Colonic mucosa (tissue), 4 donors: ENCODE results near the gene NPAS3. TPM values are rescaled to one million over a fixed set of nuclear protein-coding genes. Genes with fewer than 3 reads are reported as not detected.

ENCODE experiments used
- DNase-seq: peaks from one replicate; pipeline ENCODE4 v3.0.0-alpha.2; 2020
- H3K27ac ChIP-seq: fragments of 200-600 bp; one replicate; pipeline ENCODE4 v1.8.0; 2021
- H3K27me3 ChIP-seq: fragments of 200-600 bp; one replicate; pipeline ENCODE4 v1.8.0; 2021
- H3K36me3 ChIP-seq: fragments of 200-600 bp; one replicate; pipeline ENCODE4 v1.8.0; 2021
- H3K4me1 ChIP-seq: fragments of 200-600 bp; one replicate; pipeline ENCODE4 v1.8.0; 2021; ENCODE audit warnings: mild to moderate bottlenecking
- H3K4me3 ChIP-seq: fragments of 200-600 bp; one replicate; pipeline ENCODE4 v1.8.0; 2021
- H3K9ac ChIP-seq, 2 donors: one replicate each; pipeline ENCODE4 v1.7.0; 2013; ENCODE audit warnings: control low read depth in 2 of 2, low read depth in 2 of 2, low read length in 2 of 2
- H3K9me3 ChIP-seq: fragments of 200-600 bp; one replicate; pipeline ENCODE4 v1.8.0; 2021
- intact Hi-C: fragments of 100-400 bp; cut with DNase I; formaldehyde crosslinking; loops from one replicate; pipeline ENCODE4 v1.14.1; 2022
- total RNA-seq, 2 donors: library from RNA; stranded (reverse); fragmentation: NEBNext Ultra II Directional in 1 of 2; extraction: Animal tissue kit (Norgen Biotek cat#: 25700) in 1 of 2; gene quantifications; one replicate each; pipeline ENCODE4 v1.2.1, GENCODE V29; 2021
- TF ChIP-seq, protein P1 (sequence below): fragments of 200-600 bp; IDR thresholded peaks from one replicate; pipeline ENCODE4 v1.8.0; 2022; ENCODE audit warnings: antibody characterized with exemption, mild to moderate bottlenecking
- donor health status: healthy.
- donor health status: DM: no; HTN: no; CAD: no.
- donor health status: DM: no; HTN: no; CAD: no.

The NPAS3 gene
- total RNA-seq, 2 donors from 2014 or later = 0.79 to 1.6 TPM

DNA sequence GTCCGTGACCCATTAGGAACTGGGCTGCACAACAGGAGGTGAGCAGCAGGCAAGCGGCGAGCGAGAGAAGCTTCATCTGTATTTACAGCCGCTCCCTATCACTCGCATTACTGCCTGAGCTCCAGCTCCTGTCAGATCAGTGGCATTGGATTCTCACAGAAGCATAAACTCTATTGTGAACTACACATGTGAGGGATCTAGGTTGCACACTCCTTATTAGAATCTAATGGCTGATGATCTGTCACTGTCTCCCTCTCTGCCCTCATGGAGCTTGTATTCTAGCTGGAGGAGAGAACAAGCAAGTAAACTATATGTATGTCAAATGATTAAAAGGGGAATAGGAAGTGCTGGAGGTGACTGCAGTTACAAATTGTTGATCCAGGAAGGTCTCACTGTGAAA lies 533.1 kb downstream of the NPAS3 start:
- Histone ChIP-seq H3K9me3 (no peaks in the 10 kb centered on the region), H3K36me3 (no peaks in the 10 kb centered on the region), H3K27me3 (no peaks in the 10 kb centered on the region), H3K4me3 (no peak overlapping the region), H3K9ac (no peak overlapping the region), H3K27ac (no peak overlapping the region), H3K4me1 (no peaks in the 10 kb centered on the region)
- TF ChIP-seq, protein P1, sequence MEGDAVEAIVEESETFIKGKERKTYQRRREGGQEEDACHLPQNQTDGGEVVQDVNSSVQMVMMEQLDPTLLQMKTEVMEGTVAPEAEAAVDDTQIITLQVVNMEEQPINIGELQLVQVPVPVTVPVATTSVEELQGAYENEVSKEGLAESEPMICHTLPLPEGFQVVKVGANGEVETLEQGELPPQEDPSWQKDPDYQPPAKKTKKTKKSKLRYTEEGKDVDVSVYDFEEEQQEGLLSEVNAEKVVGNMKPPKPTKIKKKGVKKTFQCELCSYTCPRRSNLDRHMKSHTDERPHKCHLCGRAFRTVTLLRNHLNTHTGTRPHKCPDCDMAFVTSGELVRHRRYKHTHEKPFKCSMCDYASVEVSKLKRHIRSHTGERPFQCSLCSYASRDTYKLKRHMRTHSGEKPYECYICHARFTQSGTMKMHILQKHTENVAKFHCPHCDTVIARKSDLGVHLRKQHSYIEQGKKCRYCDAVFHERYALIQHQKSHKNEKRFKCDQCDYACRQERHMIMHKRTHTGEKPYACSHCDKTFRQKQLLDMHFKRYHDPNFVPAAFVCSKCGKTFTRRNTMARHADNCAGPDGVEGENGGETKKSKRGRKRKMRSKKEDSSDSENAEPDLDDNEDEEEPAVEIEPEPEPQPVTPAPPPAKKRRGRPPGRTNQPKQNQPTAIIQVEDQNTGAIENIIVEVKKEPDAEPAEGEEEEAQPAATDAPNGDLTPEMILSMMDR = no peak
- intact Hi-C loops = no loop called here
- DNase-seq = no peak

DNA sequence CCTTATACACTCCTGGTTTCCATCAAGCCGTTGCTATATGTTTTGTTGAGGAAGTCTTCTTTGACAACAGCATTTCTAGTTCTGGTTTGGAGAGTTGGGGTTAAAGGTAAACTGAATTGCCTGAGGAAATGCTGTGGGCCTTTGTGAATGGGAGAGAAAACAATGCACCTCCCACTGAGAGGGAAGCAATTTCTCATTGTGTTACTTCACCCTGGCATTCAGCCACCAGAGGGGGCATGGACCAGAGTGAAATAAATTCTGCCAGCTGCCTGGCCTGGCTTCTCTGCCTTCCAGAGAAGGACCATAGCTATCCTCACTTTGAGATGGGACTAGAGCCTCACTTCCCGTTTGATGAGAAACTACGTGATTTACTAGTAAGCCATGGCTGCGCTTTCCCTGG lies 536.9 kb downstream of the NPAS3 start:
- H3K27ac ChIP-seq = no peak overlapping the region
- no peaks in the 10 kb centered on the region for H3K36me3 ChIP-seq
- H3K4me1 ChIP-seq = no peaks in the 10 kb centered on the region
- H3K27me3 ChIP-seq = no peaks in the 10 kb centered on the region
- intact Hi-C loops = loop anchor here (5.0 kb wide), 1 partner anchor 317 kb away; no protein-coding TSS in a partner anchor
- H3K9me3 ChIP-seq = no peaks in the 10 kb centered on the region
- H3K9ac ChIP-seq = no peak overlapping the region
- TF ChIP-seq, protein P1 = peak; percentile 43
- no peak overlapping the region for H3K4me3 ChIP-seq
- DNase-seq = peak; percentile 70

DNA sequence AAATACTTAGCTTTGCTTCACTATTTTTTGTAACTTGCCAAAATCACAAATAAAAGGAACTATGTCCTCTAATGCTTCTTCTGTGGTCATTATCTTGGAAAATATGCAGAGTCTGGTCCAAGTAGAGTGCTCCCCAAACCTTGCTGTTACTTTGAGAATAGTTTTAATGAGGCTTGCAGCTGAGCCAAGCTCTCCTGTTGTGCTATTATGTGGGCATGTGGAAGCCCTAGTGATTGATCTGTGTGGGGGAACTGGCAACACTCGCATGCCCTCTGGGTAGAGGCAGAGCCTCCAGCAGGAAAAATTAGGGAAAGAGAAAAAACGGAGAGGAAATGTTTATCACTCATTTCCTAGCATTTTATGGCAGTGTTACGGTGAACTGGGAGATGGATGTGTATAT lies 539.1 kb downstream of the NPAS3 start:
- intact Hi-C loops = loop anchor here (5.0 kb wide), 1 partner anchor 315 kb away; no protein-coding TSS in a partner anchor
- no peak overlapping the region for H3K27ac ChIP-seq
- H3K36me3 ChIP-seq = no peaks in the 10 kb centered on the region

DNA sequence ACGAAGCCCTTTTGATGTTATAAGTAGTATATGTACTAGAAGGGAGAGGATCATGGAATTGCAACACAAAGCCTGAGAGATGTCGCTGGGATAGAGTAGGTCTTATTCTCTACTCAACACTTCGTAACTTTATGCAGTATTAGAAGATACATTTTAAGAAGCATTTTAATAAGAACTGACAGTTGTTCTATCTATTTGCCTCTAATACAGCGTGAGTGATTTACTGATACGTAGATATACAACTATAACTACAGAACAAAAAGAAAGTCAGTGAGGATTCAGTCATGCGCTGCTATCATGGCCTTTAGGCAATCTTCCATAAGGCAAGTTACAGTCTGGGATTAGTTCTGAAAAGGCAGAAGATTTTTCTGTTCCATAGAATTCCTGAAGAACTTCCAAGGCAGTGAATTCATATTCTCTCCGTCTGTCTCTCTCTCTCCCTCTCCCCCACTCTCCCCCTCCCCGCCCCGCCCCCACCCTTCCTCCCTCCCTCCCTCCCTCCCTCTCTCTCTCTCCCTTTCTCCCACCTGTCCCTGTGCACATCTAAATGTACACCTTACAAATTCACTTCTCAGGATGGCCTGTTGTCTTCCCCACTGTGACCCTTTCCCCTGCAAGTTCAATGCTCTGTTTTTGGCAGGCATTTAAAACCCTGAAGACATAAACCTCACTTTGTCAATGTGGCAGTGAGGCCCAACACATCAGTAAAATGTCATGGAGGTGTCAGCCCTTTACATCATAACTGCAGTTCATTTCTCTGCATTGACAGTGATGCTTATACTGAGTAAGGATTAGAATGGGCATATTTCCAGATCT lies 541.6 kb downstream of the NPAS3 start:
- Histone ChIP-seq H3K27ac (no peak overlapping the region), H3K4me1 (no peaks in the 10 kb centered on the region), H3K36me3 (no peaks in the 10 kb centered on the region), H3K9me3 (no peaks in the 10 kb centered on the region), H3K9ac (no peak overlapping the region), H3K4me3 (no peak overlapping the region), H3K27me3 (no peaks in the 10 kb centered on the region)
- TF ChIP-seq, protein P1 = no peak
- DNase-seq = no peak
- intact Hi-C loops = no loop called here

More for the DNA sequence above, 539.1 kb downstream of the NPAS3 start:
- H3K9ac ChIP-seq = no peak overlapping the region
- no peaks in the 10 kb centered on the region for H3K9me3 ChIP-seq
- H3K4me1 ChIP-seq = no peaks in the 10 kb centered on the region
- no peak for DNase-seq
- H3K4me3 ChIP-seq = no peak overlapping the region
- no peaks in the 10 kb centered on the region for H3K27me3 ChIP-seq
- TF ChIP-seq, protein P1 = no peak

DNA sequence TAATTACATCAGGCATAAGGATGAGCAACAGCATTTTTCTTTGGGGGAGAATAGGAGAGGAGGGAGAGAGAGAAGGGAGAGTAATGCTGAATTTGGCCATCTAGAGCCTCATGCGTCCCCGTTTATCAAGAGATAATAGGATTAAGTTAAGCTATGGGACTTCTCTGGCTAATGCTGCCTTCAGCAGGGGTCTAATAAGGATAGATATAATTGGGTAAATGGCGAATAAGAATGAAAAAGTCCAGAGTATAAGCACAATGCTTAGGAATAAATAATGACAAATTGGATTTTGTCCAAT lies 542.2 kb downstream of the NPAS3 start:
- TF ChIP-seq, protein P1 = no peak
- no peaks in the 10 kb centered on the region for H3K27me3 ChIP-seq
- H3K36me3 ChIP-seq = no peaks in the 10 kb centered on the region
- DNase-seq = no peak
- no peak overlapping the region for H3K4me3 ChIP-seq
- no peak overlapping the region for H3K27ac ChIP-seq
- no peak overlapping the region for H3K9ac ChIP-seq
- intact Hi-C loops = no loop called here
- no peaks in the 10 kb centered on the region for H3K9me3 ChIP-seq
- no peaks in the 10 kb centered on the region for H3K4me1 ChIP-seq
